Thyroid gland (tissue), 4 donors: ENCODE data around the gene ELOB.

Experiments
- CTCF ChIP-seq, 6 experiments: fragments of 200-600 bp in 3 of 6; fragments of 450-650 bp in 3 of 6; sonication (generic) in 3 of 6; IDR thresholded peaks; one replicate each; pipeline ENCODE4 v1.5.1; 2016 to 2019; ENCODE audit warnings: antibody characterized with exemption in 6 of 6, mild to moderate bottlenecking in 2 of 6, inconsistent platforms in 1 of 6, moderate library complexity in 1 of 6
- POLR2A ChIP-seq, 2 donors: fragments of 450-650 bp; IDR thresholded peaks; one replicate each; pipeline ENCODE4 v1.6.1; 2017; ENCODE audit warnings: antibody characterized with exemption in 2 of 2, mild to moderate bottlenecking in 2 of 2, moderate library complexity in 1 of 2

GRCh38 chr16:2816751-2817339 lies 39.8 kb upstream of the ELOB start, which contains the start of gene PRSS21:
- TF ChIP-seq POLR2A (IDR thresholded peaks at IDR 0.05) (no peak), CTCF (IDR thresholded peaks at IDR 0.05) (no peak)
